K562 (cell line): Measurements from ENCODE around the gene UBE2B. TPM values are rescaled to one million over a fixed set of nuclear protein-coding genes. Genes with fewer than 3 reads are reported as not detected.

Source experiments
- ATAC-seq: fragments of 200-7000 bp; cut with Tn5 transposase; 3 replicates; pipeline ENCODE4 v1.9.1; 2020; ENCODE audit warnings: moderate library complexity
- Bru-seq: library from RNA; stranded (reverse); fragments of 400-500 nt; gene quantifications from one replicate; lab custom pipeline; 2021; lab: Mats Ljungman, UMichigan
- BruChase-seq, 2 experiments: library from RNA; stranded (reverse); fragments of 400-500 nt; gene quantifications; one replicate each; lab custom pipeline; 2021; lab: Mats Ljungman, UMichigan
- BruUV-seq: library from RNA; stranded (reverse); fragments of 400-500 nt; replicated peaks from 2 replicates; lab custom pipeline; 2021; lab: Mats Ljungman, UMichigan
- CTCF ChIA-PET: fragments of 300-600 bp; formaldehyde crosslinking; extraction: SDS; loops from one replicate; lab custom pipeline; 2021; ENCODE audit warnings: low intra/inter-chr PET ratio; lab: Yijun Ruan, JAX
- POLR2A ChIA-PET: fragments of 300-600, 350-650 bp; sonication (Branson Sonifier 250); formaldehyde crosslinking; extraction: SDS; loops from one replicate; lab custom pipeline; 2021; ENCODE audit warnings: antibody characterized with exemption, inconsistent platforms; lab: Yijun Ruan, JAX
- DNase-seq, 4 experiments: peaks; one replicate each; pipeline versions ENCODE4 v3.0.0 to v3.0.0-alpha.2; 2011 to 2018; ENCODE audit warnings: low spot score in 3 of 4, mixed read lengths in 3 of 4; ENCODE audit errors: extremely low read depth in 1 of 4
- FAIRE-seq: peaks from 2 replicates; lab custom pipeline; 2011; peaks lifted over from hg19 to GRCh38; lab: Jason Lieb, UNC
- H2AFZ ChIP-seq: 2 replicates; pipeline ENCODE4 v1.6.0; 2011; ENCODE audit warnings: low read depth, low read length, control low read depth, inconsistent platforms
- H3K27ac ChIP-seq: fragments of 200-600 bp; 3 replicates; pipeline ENCODE4 v1.8.0; 2011; ENCODE audit warnings: low read depth, mild to moderate bottlenecking, control low read depth, inconsistent platforms, low read length, moderate library complexity, mixed read lengths; ENCODE audit errors: extremely low read depth
- H3K27me3 ChIP-seq, 2 experiments: fragments of 300-600 bp in 1 of 2; 2 replicates in 1 of 2; 3 replicates in 1 of 2; pipeline versions ENCODE4 v1.6.0 to v1.8.0; 2011; ENCODE audit warnings: inconsistent platforms in 2 of 2, low read length in 2 of 2, mild to moderate bottlenecking in 1 of 2, mixed read lengths in 1 of 2, moderate library complexity in 1 of 2; ENCODE audit not compliant: control insufficient read depth in 2 of 2, insufficient read depth in 2 of 2
- H3K36me3 ChIP-seq: fragments of 300-600 bp; 3 replicates; pipeline ENCODE4 v1.8.0; 2011; ENCODE audit warnings: mild to moderate bottlenecking, low read length, inconsistent platforms; ENCODE audit not compliant: control insufficient read depth, insufficient read depth
- H3K4me1 ChIP-seq, 2 experiments: fragments of 200-600 bp in 1 of 2; replicated peaks in 1 of 2; 2 replicates in 1 of 2; 3 replicates in 1 of 2; pipeline versions ENCODE4 v1.5.1 to v1.8.0; 2011; ENCODE audit warnings: inconsistent platforms in 2 of 2, low read length in 2 of 2, mild to moderate bottlenecking in 1 of 2, mixed read lengths in 1 of 2, moderate library complexity in 1 of 2; ENCODE audit not compliant: control insufficient read depth in 2 of 2, insufficient read depth in 2 of 2
- H3K4me2 ChIP-seq: 2 replicates; pipeline ENCODE4 v1.6.1; 2011; ENCODE audit warnings: low read length, control low read depth, inconsistent platforms, mixed read lengths; ENCODE audit not compliant: insufficient read depth
- H3K4me3 ChIP-seq: fragments of 200-600 bp; sonication (generic), shearing (Covaris generic); 2 replicates; pipeline ENCODE4 v1.5.1; 2016; ENCODE audit warnings: control low read depth, inconsistent platforms
- H3K79me2 ChIP-seq: fragments of 200-600 bp; 3 replicates; pipeline ENCODE4 v1.8.0; 2011; ENCODE audit warnings: low read length, inconsistent platforms; ENCODE audit not compliant: control insufficient read depth, insufficient read depth
- H3K9ac ChIP-seq, 2 experiments: 2 replicates each; pipeline versions ENCODE4 v1.6.0 to v1.6.1; 2011; ENCODE audit warnings: low read depth in 2 of 2, low read length in 2 of 2, control low read depth in 1 of 2, inconsistent platforms in 1 of 2, mild to moderate bottlenecking in 1 of 2, mixed read lengths in 1 of 2; ENCODE audit not compliant: insufficient read depth in 1 of 2
- H3K9me1 ChIP-seq: one replicate; pipeline ENCODE4 v1.6.0; 2011; ENCODE audit warnings: inconsistent platforms, mild to moderate bottlenecking, low read length, moderate library complexity; ENCODE audit not compliant: control insufficient read depth, insufficient read depth
- H3K9me3 ChIP-seq: replicated peaks from 2 replicates; pipeline ENCODE4 v1.5.1; 2011; ENCODE audit warnings: low read depth, low read length, inconsistent platforms; ENCODE audit not compliant: control insufficient read depth, insufficient read depth
- H4K20me1 ChIP-seq: replicated peaks from 2 replicates; pipeline ENCODE4 v1.6.1; 2011; ENCODE audit warnings: low read length, inconsistent platforms, mixed read lengths; ENCODE audit not compliant: control insufficient read depth, insufficient read depth
- KLF1 ChIP-seq: fragments of 450-650 bp; IDR thresholded peaks from 2 replicates; pipeline ENCODE4 v1.6.1; 2016; ENCODE audit warnings: missing genetic modification characterization, missing compliant biosample characterization
- NCOA1 ChIP-seq: fragments of 450-650 bp; IDR thresholded peaks from 2 replicates; pipeline ENCODE4 v1.6.1; 2016; ENCODE audit warnings: low read depth
- SREBF1 ChIP-seq: fragments of 150-350 bp; IDR thresholded peaks from 2 replicates; pipeline ENCODE4 v1.6.1; 2014; ENCODE audit warnings: antibody characterized with exemption, low read depth, low read length, borderline replicate concordance
- TAF7 ChIP-seq: fragments of 450-650 bp; IDR thresholded peaks from 2 replicates; pipeline ENCODE4 v1.6.1; 2016; ENCODE audit warnings: missing genetic modification characterization, missing compliant biosample characterization
- WGBS: fragments of 100-300 bp; shearing (Covaris generic); methylation state at CpG from one replicate; pipeline ENCODE4 v1.1.6; 2016; ENCODE audit warnings: low coverage, mixed read lengths; ENCODE audit not compliant: insufficient coverage; ENCODE audit errors: missing lambda C conversion rate; 5-methylcytosine and 5-hydroxymethylcytosine counted together
- in situ Hi-C: fragments of 300-500 bp; cut with MboI; formaldehyde crosslinking; loops from 4 replicates; pipeline ENCODE4 v1.15.0; 2018; ENCODE audit warnings: inconsistent platforms, mixed read lengths
- intact Hi-C: fragments of 100-400 bp; cut with micrococcal nuclease; formaldehyde crosslinking; loops from 2 replicates; pipeline ENCODE4 v1.14.2; 2022
- long read RNA-seq, 3 experiments: library from polyadenylated mRNA in 2 of 3; library from RNA in 1 of 3; unstranded in 2 of 3; stranded (forward) in 1 of 3; transcript quantifications; one replicate each; pipeline ENCODE4 v2.0.0, GENCODE V29; 2019 to 2022
- polyA minus RNA-seq, 3 experiments: library from RNA; depleted of rRNA, polyadenylated mRNA; stranded (reverse); fragments of >200 nt; gene quantifications; 2 replicates each; pipeline ENCODE4 v1.2.3, GENCODE V29; 2011
- polyA plus RNA-seq, 8 experiments: library from polyadenylated mRNA; depleted of rRNA in 4 of 8; stranded (reverse) in 5 of 8; unstranded in 3 of 8; fragments of >200 nt; fragmentation: Nextera tagmentation in 2 of 8; fragmentation: Illumina TruSeq in 1 of 8; extraction: Ambion mirVana in 2 of 8; extraction: Trizol in 1 of 8; gene quantifications; 2 replicates each; pipeline versions ENCODE4 v1.2.1 to v1.2.3, GENCODE V29; 2011 to 2014; ENCODE audit warnings: inconsistent platforms in 1 of 8, missing spikeins in 1 of 8
- total RNA-seq, 7 experiments: library from RNA; depleted of rRNA in 6 of 7; stranded (reverse); fragments of >200 nt in 6 of 7; fragmentation: Illumina TruSeq in 2 of 7; extraction: Trizol in 2 of 7; gene quantifications; 2 replicates each; pipeline versions ENCODE4 v1.2.1 to v1.2.3, GENCODE V29; 2011 to 2021; ENCODE audit warnings: low replicate concordance in 1 of 7
- TF ChIP-seq, protein P1 (sequence below): fragments of 250-450 bp; sonication (Bioruptor Pico); IDR thresholded peaks from 2 replicates; pipeline ENCODE4 v1.4.0; 2020
- TF ChIP-seq, protein P2 (sequence below): fragments of 450-650 bp; IDR thresholded peaks from 2 replicates; pipeline ENCODE4 v1.6.1; 2018; ENCODE audit warnings: mild to moderate bottlenecking, low read depth; ENCODE audit not compliant: partially characterized antibody

Gene UBE2B
- total RNA-seq (2011; cell fraction: chromatin; rRNA removed; ENCODE audit: low replicate concordance), result 39.2 and 116 TPM in 2 replicates
- total RNA-seq (2011; cell fraction: nucleolus; rRNA removed), result 17.2 and 18.7 TPM in 2 replicates
- total RNA-seq (2011; cell fraction: nucleoplasm; rRNA removed), result 47.7 and 64.6 TPM in 2 replicates
- total RNA-seq (2014; rRNA removed) (8.4 and 13.1 TPM in 2 replicates), total RNA-seq (2014; rRNA removed; fragmentation: Illumina TruSeq; extraction: Trizol) (61.8 and 72.4 TPM in 2 replicates), total RNA-seq (2015; rRNA removed; fragmentation: Illumina TruSeq; extraction: Trizol) (37.8 and 40.0 TPM in 2 replicates), total RNA-seq (2021) (73.1 and 75.5 TPM in 2 replicates), polyA plus RNA-seq (2011; rRNA removed) (64.1 and 83.2 TPM in 2 replicates), polyA plus RNA-seq (2014; fragmentation: Illumina TruSeq; extraction: Trizol) (71.6 and 88.9 TPM in 2 replicates), polyA plus RNA-seq (2014; fragmentation: Nextera tagmentation; extraction: Ambion mirVana) (100 to 1,000 TPM; 165 to 198 TPM), polyA plus RNA-seq (2014; rRNA removed) (38.0 and 54.7 TPM in 2 replicates), polyA minus RNA-seq (2011; rRNA and poly(A)+ RNA removed) (23.5 and 30.8 TPM in 2 replicates), Bru-seq, nascent RNA (percentile 88 among the genes with signal in this experiment), BruChase-seq, experiment 1, labeled RNA remaining after a 2-hour chase (percentile 93 among the genes with signal in this experiment), BruChase-seq, experiment 2, labeled RNA remaining after a 6-hour chase (percentile 92 among the genes with signal in this experiment)
- 13.4 and 26.8 TPM in 2 replicates for polyA plus RNA-seq (2011; cell fraction: cytosol; rRNA removed)
- polyA plus RNA-seq (2011; cell fraction: nucleus; rRNA removed), result 16.4 and 23.7 TPM in 2 replicates
- polyA plus RNA-seq (2012), result 77.7 and 90.1 TPM in 2 replicates
- polyA minus RNA-seq (2011; cell fraction: cytosol; rRNA and poly(A)+ RNA removed), result 32.7 and 42.6 TPM in 2 replicates
- 12.8 and 16.6 TPM in 2 replicates for polyA minus RNA-seq (2011; cell fraction: nucleus; rRNA and poly(A)+ RNA removed)
- long read RNA-seq, experiment 1, transcript UBE2B-201 (6 exons, 2,515 nt), result major isoform, 48 of 63 reads
- long read RNA-seq, experiment 1, partial matches to known transcripts, result 2 of 63 reads
- long read RNA-seq, experiment 1, other reads (novel, unspliced or antisense), result 10 of 63 reads
- long read RNA-seq, experiment 2, transcript UBE2B-201 (6 exons, 2,515 nt), result major isoform, 19 of 37 reads
- long read RNA-seq, experiment 2, partial matches to known transcripts, result 0 of 37 reads
- long read RNA-seq, experiment 2, other reads (novel, unspliced or antisense), result 17 of 37 reads
- long read RNA-seq, experiment 3, transcript UBE2B-201 (6 exons, 2,515 nt), result major isoform, 21 of 21 reads
- long read RNA-seq, experiment 3, partial matches to known transcripts, result 0 of 21 reads
- long read RNA-seq, experiment 3, other reads (novel, unspliced or antisense), result 0 of 21 reads

DNA sequence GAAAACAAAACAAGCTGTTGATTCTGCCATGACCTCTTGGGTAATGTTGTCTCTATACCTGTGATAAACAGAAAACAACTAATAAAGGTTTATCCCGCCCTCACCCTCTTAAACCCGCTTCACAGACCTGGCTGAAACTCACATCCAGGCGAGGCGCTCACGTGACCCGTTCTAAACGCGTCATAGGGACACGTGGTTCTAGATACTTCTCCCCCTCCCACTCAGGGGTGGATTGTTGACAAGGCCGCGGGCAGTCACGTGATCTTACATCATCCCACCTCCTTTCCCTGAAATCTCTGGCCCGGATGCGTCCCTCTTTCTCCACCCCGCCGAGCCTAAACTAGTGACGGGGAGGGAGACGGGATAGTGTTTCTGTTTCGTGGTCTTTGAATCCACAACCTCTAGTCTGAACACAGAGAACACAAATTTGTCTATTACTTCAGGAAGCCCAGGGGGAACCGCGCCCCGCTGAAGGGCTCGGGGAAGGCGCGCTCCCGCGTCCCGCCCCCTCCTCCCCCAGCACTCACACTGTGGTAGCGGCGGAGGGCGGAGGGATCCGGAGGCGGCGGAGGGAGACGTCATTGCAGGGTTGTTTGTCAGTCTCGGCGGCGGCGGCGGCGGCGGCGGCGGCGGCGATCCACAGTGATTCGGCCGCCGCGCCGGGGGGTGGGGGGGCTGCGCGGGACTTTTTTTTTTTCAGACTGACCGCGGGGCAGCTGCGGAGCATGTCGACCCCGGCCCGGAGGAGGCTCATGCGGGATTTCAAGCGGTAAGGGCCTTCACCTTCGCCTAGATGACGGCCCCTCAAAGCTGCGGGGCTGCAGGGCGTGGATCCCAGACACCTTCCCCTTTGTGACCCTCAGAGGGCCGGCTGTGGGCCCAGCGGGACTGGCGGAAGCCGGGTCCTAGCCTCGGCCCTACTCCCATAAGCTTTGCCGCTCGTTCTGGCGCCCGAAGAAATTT, at the start of gene UBE2B:
Gene UBE2B (plus strand): TSS at position 699 of the 963 bp plus-strand sequence. CDS start 27 bp downstream, at position 726.
- ATAC-seq (peak; percentile 80), DNase-seq (peak; percentile 91 to 100 (median 94)), FAIRE-seq (peak; percentile 99)
- Histone ChIP-seq H3K4me2 (peak within 1 kb of the TSS; percentile 90), H2AFZ (peak within 1 kb of the TSS; percentile 100), H3K27me3 (no peaks in the 10 kb centered on the region), H3K9me1 (no peaks in the 10 kb centered on the region), H3K4me1 (peaks cover 5 to 9% of the 10 kb centered on the region in 2 experiments; a peak in 3 of 5 replicates), H4K20me1 (peaks cover 12% of the 10 kb centered on the region), H3K27ac (peak within 1 kb of the TSS; percentile 99), H3K9me3 (peaks cover 5% of the 10 kb centered on the region), H3K4me3 (peak within 1 kb of the TSS; percentile 81), H3K79me2 (peaks cover 60% of the 10 kb centered on the region), H3K9ac (peak within 1 kb of the TSS; percentile 98 to 99), H3K36me3 (peaks cover 15% of the 10 kb centered on the region; the same call in 2 of the 3 replicates)
- under 1% methylated on average over 40 of the region's 74 CpGs for WGBS
- in situ Hi-C loops, result no loop called here
- ChIA-PET POLR2A (interaction anchor here (0.6 to 5.2 kb wide), 10 partner anchors 11 to 446 kb away, joined by 3 to 36 read pairs (median 4); partner anchors contain the start of gene CDKN2AIPNL), CTCF (no interaction called here)
- BruUV-seq, result no TSS peak
- intact Hi-C loops, result loop anchor here (2.0 to 5.0 kb wide), 3 partner anchors 64 to 194 kb away; partner anchors contain the start of gene SKP1
- TF ChIP-seq KLF1 (tag), result no peak
- TF ChIP-seq NCOA1, result peak; percentile 62
- TF ChIP-seq, protein P1, sequence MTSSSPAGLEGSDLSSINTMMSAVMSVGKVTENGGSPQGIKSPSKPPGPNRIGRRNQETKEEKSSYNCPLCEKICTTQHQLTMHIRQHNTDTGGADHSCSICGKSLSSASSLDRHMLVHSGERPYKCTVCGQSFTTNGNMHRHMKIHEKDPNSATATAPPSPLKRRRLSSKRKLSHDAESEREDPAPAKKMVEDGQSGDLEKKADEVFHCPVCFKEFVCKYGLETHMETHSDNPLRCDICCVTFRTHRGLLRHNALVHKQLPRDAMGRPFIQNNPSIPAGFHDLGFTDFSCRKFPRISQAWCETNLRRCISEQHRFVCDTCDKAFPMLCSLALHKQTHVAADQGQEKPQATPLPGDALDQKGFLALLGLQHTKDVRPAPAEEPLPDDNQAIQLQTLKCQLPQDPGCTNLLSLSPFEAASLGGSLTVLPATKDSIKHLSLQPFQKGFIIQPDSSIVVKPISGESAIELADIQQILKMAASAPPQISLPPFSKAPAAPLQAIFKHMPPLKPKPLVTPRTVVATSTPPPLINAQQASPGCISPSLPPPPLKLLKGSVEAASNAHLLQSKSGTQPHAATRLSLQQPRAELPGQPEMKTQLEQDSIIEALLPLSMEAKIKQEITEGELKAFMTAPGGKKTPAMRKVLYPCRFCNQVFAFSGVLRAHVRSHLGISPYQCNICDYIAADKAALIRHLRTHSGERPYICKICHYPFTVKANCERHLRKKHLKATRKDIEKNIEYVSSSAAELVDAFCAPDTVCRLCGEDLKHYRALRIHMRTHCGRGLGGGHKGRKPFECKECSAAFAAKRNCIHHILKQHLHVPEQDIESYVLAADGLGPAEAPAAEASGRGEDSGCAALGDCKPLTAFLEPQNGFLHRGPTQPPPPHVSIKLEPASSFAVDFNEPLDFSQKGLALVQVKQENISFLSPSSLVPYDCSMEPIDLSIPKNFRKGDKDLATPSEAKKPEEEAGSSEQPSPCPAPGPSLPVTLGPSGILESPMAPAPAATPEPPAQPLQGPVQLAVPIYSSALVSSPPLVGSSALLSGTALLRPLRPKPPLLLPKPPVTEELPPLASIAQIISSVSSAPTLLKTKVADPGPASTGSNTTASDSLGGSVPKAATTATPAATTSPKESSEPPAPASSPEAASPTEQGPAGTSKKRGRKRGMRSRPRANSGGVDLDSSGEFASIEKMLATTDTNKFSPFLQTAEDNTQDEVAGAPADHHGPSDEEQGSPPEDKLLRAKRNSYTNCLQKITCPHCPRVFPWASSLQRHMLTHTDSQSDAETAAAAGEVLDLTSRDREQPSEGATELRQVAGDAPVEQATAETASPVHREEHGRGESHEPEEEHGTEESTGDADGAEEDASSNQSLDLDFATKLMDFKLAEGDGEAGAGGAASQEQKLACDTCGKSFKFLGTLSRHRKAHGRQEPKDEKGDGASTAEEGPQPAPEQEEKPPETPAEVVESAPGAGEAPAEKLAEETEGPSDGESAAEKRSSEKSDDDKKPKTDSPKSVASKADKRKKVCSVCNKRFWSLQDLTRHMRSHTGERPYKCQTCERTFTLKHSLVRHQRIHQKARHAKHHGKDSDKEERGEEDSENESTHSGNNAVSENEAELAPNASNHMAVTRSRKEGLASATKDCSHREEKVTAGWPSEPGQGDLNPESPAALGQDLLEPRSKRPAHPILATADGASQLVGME (CRISPR knock-in tag), result no peak; the same call in 1 of the 2 replicates
- TF ChIP-seq, protein P2, sequence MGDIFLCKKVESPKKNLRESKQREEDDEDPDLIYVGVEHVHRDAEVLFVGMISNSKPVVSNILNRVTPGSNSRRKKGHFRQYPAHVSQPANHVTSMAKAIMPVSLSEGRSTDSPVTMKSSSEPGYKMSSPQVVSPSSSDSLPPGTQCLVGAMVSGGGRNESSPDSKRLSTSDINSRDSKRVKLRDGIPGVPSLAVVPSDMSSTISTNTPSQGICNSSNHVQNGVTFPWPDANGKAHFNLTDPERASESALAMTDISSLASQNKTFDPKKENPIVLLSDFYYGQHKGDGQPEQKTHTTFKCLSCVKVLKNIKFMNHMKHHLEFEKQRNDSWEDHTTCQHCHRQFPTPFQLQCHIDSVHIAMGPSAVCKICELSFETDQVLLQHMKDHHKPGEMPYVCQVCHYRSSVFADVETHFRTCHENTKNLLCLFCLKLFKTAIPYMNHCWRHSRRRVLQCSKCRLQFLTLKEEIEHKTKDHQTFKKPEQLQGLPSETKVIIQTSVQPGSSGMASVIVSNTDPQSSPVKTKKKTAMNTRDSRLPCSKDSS, result no peak
- peak; percentile 91 for TF ChIP-seq SREBF1
- TF ChIP-seq TAF7 (tag), result peak; percentile 38
